Sciatic nerve (tissue), 2 donors: ENCODE data around the gene RASA4B. TPM values are rescaled to one million over a fixed set of nuclear protein-coding genes. Genes with fewer than 3 reads are reported as not detected.
A peak's percentile ranks its signal among the peaks of the same experiment; 100 is the strongest.

Experiments
- ATAC-seq: fragments of 200-7000 bp; cut with Tn5 transposase; one replicate; pipeline ENCODE4 v1.9.1; 2020; ENCODE audit warnings: mild to moderate bottlenecking, moderate library complexity
- DNase-seq: peaks from one replicate; pipeline ENCODE4 v3.0.0-alpha.2; 2020; ENCODE audit warnings: low spot score
- intact Hi-C: fragments of 100-400 bp; cut with DNase I; formaldehyde crosslinking; loops from one replicate; pipeline ENCODE4 v1.14.2; 2022
- microRNA-seq: library from miRNA; unstranded; fragments of <30 nt; microRNA quantifications from one replicate; pipeline ENCODE4 v1.2.0, GENCODE V29; 2020
- total RNA-seq: library from RNA; stranded (reverse); fragmentation: NEBNext Ultra II Directional; extraction: Animal tissue kit (Norgen Biotek cat#: 25700); gene quantifications from one replicate; pipeline ENCODE4 v1.2.1, GENCODE V29; 2021
- donor health status: DM: no; HTN: no; CAD: no.
- donor health status: DM: no; HTN: no; CAD: no.

The RASA4B gene
- total RNA-seq, 1 donor from 2014 or later, result 59.3 TPM

GRCh38 chr7:102436118-102436517 lies 81.5 kb downstream of the RASA4B start:
- DNase-seq (no peak), ATAC-seq (no peak)
- intact Hi-C loops, result no loop called here

DNA sequence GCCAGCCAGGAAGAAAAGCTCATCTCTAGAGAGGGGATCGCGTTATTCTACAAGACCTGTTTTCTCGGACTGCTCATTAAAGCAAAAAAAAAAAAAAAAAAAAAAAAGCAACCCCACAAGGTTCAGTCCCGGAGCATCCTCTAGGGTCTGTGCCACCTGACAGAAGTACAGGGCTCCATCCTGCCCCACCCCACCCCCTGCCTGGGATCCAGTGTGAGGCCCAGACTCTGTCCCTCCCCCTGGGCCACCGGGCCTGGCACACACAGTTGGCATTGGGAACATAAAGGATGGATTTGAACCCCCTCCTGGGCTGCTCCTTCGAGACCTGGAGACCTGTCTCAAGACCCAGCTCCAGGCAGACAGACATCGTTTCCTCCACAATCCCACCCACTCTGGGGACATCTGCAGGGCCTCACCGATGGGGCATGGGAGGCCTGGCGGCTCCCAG lies 83.5 kb downstream of the RASA4B start:
- intact Hi-C loops, result no loop called here
- ATAC-seq (peak; percentile 38), DNase-seq (no peak)

- ATAC-seq (peak; percentile 90), DNase-seq (peak; percentile 92)
- intact Hi-C loops, result no loop called here
Measured at GRCh38 chr7:102433219-102434038, 84.1 kb downstream of the RASA4B start, which contains the start of gene ORAI2. TSS of gene ORAI2 (plus strand) at chr7:102433575. CDS start at chr7:102438957, 5,382 bp downstream.

Small RNAs within 50 kb of the gene (microRNA-seq; reads per million reads assigned to microRNA genes)
- gene MIR4467 (not detected), gene MIR5090 (not detected)

Other genes starting within 250 kb of the RASA4B start
- gene SH2B2, start 230.9 kb downstream of the RASA4B start, total RNA-seq, result 9.9 TPM
- gene SPDYE6, start 161.3 kb downstream of the RASA4B start, total RNA-seq, result not detected
- gene PRKRIP1, start 121.4 kb downstream of the RASA4B start, total RNA-seq, result 29.8 TPM
- gene ORAI2, start 84.2 kb downstream of the RASA4B start, total RNA-seq, result 18.0 TPM
- gene ALKBH4, start 52.9 kb downstream of the RASA4B start, total RNA-seq, result 8.6 TPM
- gene LRWD1, start 52.8 kb downstream of the RASA4B start, total RNA-seq, result 11.1 TPM
- 31.6 TPM for gene POLR2J, start 38.9 kb downstream of the RASA4B start, total RNA-seq
- gene UPK3BL2, start 25.9 kb upstream of the RASA4B start, total RNA-seq, result 31.6 TPM
- 0.31 TPM for gene SPDYE2, start 33.4 kb upstream of the RASA4B start, total RNA-seq
- 64.2 TPM for gene POLR2J3, start 54.8 kb upstream of the RASA4B start, total RNA-seq
- gene RASA4, start 99.0 kb upstream of the RASA4B start, total RNA-seq, result 233 TPM
- 23.0 TPM for gene UPK3BL1, start 125.0 kb upstream of the RASA4B start, total RNA-seq
- not detected for gene SPDYE2B, start 132.5 kb upstream of the RASA4B start, total RNA-seq
- 20.6 TPM for gene POLR2J2, start 153.9 kb upstream of the RASA4B start, total RNA-seq
- 13.1 TPM for gene FAM185A, start 231.2 kb upstream of the RASA4B start, total RNA-seq